AG04450 (cell line): ENCODE data around the gene BAHCC1. TPM values are rescaled to one million over a fixed set of nuclear protein-coding genes. Genes with fewer than 3 reads are reported as not detected.

Source experiments
- CTCF ChIA-PET: fragments of 300-600, 350-600 bp; formaldehyde crosslinking; extraction: SDS; loops from one replicate; lab custom pipeline; 2022; ENCODE audit warnings: antibody characterized with exemption, inconsistent platforms; lab: Charles Lee
- POLR2A ChIA-PET: fragments of 350-600 bp; formaldehyde crosslinking; extraction: SDS; loops from one replicate; lab custom pipeline; 2021; ENCODE audit warnings: antibody characterized with exemption, inconsistent platforms; lab: Yijun Ruan, JAX
- DNase-seq: peaks from one replicate; pipeline ENCODE4 v3.0.0-alpha.2; 2011; ENCODE audit warnings: low read depth, low spot score
- H3K27ac ChIP-seq: one replicate; pipeline ENCODE4 v1.5.1; 2012; ENCODE audit warnings: low read depth, low read length, control low read depth
- H3K27me3 ChIP-seq: one replicate; pipeline ENCODE4 v1.6.0; 2012; ENCODE audit warnings: low read length; ENCODE audit not compliant: control insufficient read depth, insufficient read depth
- H3K4me3 ChIP-seq: 2 replicates; pipeline ENCODE4 v1.5.1; 2011; ENCODE audit warnings: mild to moderate bottlenecking, low read depth, low read length, control low read depth
- H3K9me3 ChIP-seq: 2 replicates; pipeline ENCODE4 v1.5.1; 2012; ENCODE audit warnings: low read length; ENCODE audit not compliant: control insufficient read depth, insufficient read depth
- polyA plus RNA-seq: library from polyadenylated mRNA; depleted of rRNA; stranded (reverse); fragments of >200 nt; gene quantifications from 2 replicates; pipeline ENCODE4 v1.2.3, GENCODE V29; 2011
- TF ChIP-seq, protein P1 (sequence below): IDR thresholded peaks from 2 replicates; pipeline ENCODE4 v1.5.1; 2011; ENCODE audit warnings: low read depth, low read length, control low read depth, inconsistent platforms

BAHCC1 gene
- polyA plus RNA-seq, 1 experiment: 1.3 TPM

GRCh38 chr17:81396278-81396721 is 1.0 kb downstream of the BAHCC1 start:
- H3K27me3 ChIP-seq: no peaks in the 10 kb centered on the region
- CTCF ChIA-PET: interaction anchor here (1.2 kb wide), 1 partner anchor 88 kb away, joined by 4 read pairs; no protein-coding TSS in a partner anchor
- H3K4me3 ChIP-seq: peak overlapping the region; percentile 67
- no peaks in the 10 kb centered on the region; the same call in 1 of the 2 replicates for H3K9me3 ChIP-seq
- peak overlapping the region; percentile 87 for H3K27ac ChIP-seq
- POLR2A ChIA-PET: interaction anchor here (1.1 to 3.2 kb wide), 4 partner anchors 33 to 116 kb away, joined by 3 to 24 read pairs (median 8); partner anchors contain the start of gene ACTG1
- DNase-seq: no peak
- TF ChIP-seq, protein P1, sequence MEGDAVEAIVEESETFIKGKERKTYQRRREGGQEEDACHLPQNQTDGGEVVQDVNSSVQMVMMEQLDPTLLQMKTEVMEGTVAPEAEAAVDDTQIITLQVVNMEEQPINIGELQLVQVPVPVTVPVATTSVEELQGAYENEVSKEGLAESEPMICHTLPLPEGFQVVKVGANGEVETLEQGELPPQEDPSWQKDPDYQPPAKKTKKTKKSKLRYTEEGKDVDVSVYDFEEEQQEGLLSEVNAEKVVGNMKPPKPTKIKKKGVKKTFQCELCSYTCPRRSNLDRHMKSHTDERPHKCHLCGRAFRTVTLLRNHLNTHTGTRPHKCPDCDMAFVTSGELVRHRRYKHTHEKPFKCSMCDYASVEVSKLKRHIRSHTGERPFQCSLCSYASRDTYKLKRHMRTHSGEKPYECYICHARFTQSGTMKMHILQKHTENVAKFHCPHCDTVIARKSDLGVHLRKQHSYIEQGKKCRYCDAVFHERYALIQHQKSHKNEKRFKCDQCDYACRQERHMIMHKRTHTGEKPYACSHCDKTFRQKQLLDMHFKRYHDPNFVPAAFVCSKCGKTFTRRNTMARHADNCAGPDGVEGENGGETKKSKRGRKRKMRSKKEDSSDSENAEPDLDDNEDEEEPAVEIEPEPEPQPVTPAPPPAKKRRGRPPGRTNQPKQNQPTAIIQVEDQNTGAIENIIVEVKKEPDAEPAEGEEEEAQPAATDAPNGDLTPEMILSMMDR: no peak

DNA sequence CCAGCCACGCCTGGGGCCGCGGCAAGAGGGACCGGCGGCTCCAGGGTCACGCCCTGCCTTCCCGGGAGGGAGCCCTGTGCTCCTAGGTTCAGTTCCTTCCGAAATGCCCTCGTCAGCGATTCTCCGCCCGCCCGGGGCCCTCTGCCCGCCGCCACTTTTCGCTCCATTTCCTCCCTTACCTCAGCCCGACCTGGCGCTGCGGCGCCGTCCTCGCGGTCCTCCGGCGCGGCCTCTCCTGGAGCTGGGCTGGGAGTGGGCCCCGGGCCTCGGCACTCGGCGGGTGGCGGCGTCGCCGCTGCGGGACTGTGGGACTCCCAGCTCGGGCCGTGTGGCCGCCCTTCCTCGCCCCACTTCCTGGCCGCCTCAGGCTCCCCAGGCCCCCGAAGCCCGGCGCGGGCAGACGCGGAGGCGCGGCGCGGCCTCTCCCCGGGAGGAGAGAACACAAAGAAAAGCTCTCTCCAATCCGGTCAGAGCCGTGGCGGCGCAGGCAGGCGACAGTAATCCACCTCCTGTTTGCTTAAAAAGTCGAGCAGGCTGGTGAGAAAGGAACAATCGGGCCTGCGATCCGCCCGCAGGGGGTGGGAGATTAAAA is 1.6 kb downstream of the BAHCC1 start:
- H3K27me3 ChIP-seq: no peaks in the 10 kb centered on the region
- TF ChIP-seq, protein P1: no peak
- CTCF ChIA-PET: interaction anchor here (0.7 to 1.2 kb wide), 3 partner anchors 85 to 141 kb away, joined by 3 to 4 read pairs (median 3); no protein-coding TSS in a partner anchor
- H3K27ac ChIP-seq: peak overlapping the region; percentile 91
- POLR2A ChIA-PET: interaction anchor here (0.8 to 3.2 kb wide), 8 partner anchors 23 to 170 kb away, joined by 3 to 24 read pairs (median 6); partner anchors contain the start of genes ACTG1 and SLC38A10
- no peak for DNase-seq
- no peaks in the 10 kb centered on the region; the same call in 1 of the 2 replicates for H3K9me3 ChIP-seq
- H3K4me3 ChIP-seq: peak overlapping the region; percentile 67

- no peak for DNase-seq
- TF ChIP-seq, protein P1: peak; percentile 30
- Histone ChIP-seq H3K4me3 (peak overlapping the region; percentile 67), H3K27ac (peak overlapping the region; percentile 91), H3K27me3 (no peaks in the 10 kb centered on the region), H3K9me3 (no peaks in the 10 kb centered on the region; the same call in 1 of the 2 replicates)
- ChIA-PET POLR2A (interaction anchor here (0.6 to 3.2 kb wide), 10 partner anchors 10 to 169 kb away, joined by 3 to 24 read pairs (median 4); partner anchors contain the start of genes ACTG1 and SLC38A10), CTCF (interaction anchor here (0.7 to 1.2 kb wide), 4 partner anchors 84 to 142 kb away, joined by 3 to 6 read pairs (median 4); no protein-coding TSS in a partner anchor)
Measured at GRCh38 chr17:81397314-81398175, 2.3 kb downstream of the BAHCC1 start.

DNA sequence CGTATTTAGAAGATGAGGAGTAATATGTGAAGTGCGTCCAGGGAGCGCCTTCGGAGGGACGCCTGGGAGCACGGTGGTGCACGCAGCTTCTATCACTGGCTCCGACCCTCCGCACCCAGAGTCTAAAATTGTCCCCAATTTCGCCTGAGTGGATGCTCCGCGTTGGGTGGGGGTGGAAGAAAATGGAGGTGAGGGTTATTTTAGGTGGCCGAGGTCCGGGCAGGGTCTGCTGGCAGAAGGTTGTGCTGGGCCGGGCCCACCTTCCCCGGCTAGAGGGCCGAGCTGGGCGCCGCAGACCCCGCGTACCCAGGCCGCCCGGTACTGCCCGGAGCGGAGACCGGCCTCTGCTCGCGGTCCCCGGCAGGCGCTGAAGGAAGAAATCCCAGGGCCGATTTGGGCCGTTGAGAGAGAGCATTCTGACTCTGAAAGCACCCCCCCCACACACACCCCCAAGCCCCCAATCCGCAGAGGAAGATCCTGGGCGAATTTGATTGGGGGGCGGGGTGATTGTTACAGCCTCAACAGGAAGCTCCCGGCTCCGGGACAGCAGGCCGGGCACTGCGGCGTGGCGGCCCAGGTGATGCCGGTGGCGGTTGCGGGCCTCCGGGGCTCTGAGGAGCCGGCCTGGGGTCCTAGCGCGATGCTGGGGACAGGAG is 3.0 kb downstream of the BAHCC1 start:
- H3K27ac ChIP-seq: peak overlapping the region; percentile 70
- H3K4me3 ChIP-seq: peak overlapping the region; percentile 67
- ChIA-PET CTCF (interaction anchor here (0.7 to 1.2 kb wide), 3 partner anchors 88 to 143 kb away, joined by 3 to 6 read pairs (median 3); no protein-coding TSS in a partner anchor), POLR2A (interaction anchor here (0.6 to 3.2 kb wide), 7 partner anchors 11 to 303 kb away, joined by 3 to 24 read pairs (median 4); partner anchors contain the start of genes ACTG1 and SLC38A10)
- DNase-seq: no peak
- no peaks in the 10 kb centered on the region; the same call in 1 of the 2 replicates for H3K9me3 ChIP-seq
- no peaks in the 10 kb centered on the region for H3K27me3 ChIP-seq
- TF ChIP-seq, protein P1: no peak
